ENCODE measurements around the gene HSD17B8. TPM values are rescaled to one million over a fixed set of nuclear protein-coding genes. Genes with fewer than 3 reads are reported as not detected.
A peak's percentile ranks its signal among the peaks of the same experiment; 100 is the strongest.

Gene HSD17B8
- total and polyA plus RNA-seq, 2 donors (not counting 1 experiment from before 2014, with no cell fraction given), result 10.8 to 25.5 TPM

DNA sequence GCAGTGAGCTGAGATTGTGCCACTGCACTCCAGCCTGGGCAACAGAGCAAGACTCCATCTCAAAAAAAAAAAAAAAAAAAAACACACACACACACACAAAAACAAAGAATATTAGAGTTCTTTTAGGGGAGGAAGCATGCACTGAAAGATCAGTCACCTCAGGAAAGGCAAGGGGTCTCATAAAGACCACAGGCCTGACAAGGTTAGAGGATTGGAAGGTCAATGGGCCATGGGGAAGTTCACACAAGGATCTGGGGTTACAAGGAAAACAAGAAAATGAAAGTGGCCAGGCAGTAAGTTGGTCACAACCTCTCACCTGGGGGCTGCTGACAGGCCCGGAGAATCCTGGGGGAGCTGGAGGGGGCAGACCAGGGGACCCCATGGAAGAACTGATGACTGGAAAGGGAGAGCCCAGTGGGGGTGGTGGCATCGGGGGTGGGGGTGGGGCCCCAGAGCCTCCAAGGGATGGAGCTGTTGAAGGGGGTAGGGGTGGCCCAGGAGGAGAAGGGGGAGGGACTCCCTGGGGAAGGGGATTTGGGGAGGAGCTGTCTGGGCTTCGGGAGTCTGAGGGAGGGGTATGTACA lies 5.5 kb upstream of the HSD17B8 start:
- Mint-ChIP-seq H3K27me3 (no peaks in the 10 kb centered on the region), H3K9me3 (ENCODE audit: insufficient read depth) (no peaks in the 10 kb centered on the region), H3K4me1 (peaks cover 61% of the 10 kb centered on the region), H3K4me3 (peak overlapping the region; percentile 99), H3K27ac (peak overlapping the region; percentile 90)
- Histone ChIP-seq H3K4me3 (ENCODE audit: control extremely low read depth in 1 of 5, extremely low read depth in 1 of 5, insufficient read depth in 1 of 5, low read depth in 2 of 5, low read length in 4 of 5) (peak overlapping the region in 2 of 5 experiments; percentile 83 to 92), H3K27ac (ENCODE audit: low read length in 2 of 2) (peak overlapping the region in 1 of 2 donors; percentile 93), H3K36me3 (replicated peaks in 1 of 2; ENCODE audit: control extremely low read depth in 1 of 2, control insufficient read depth in 1 of 2, extremely low read depth in 1 of 2, insufficient read depth in 2 of 2, low read length in 1 of 2) (peaks cover 0 to 57% of the 10 kb centered on the region in 2 experiments), H4K20me1 (ENCODE audit: control insufficient read depth, insufficient read depth, low read length, poor library complexity, severe bottlenecking) (peaks cover 25% of the 10 kb centered on the region), H3K27me3 (replicated peaks in 1 of 4; ENCODE audit: control extremely low read depth in 1 of 4, control insufficient read depth in 3 of 4, insufficient read depth in 4 of 4, low read length in 3 of 4) (no peaks in the 10 kb centered on the region), H3K4me1 (ENCODE audit: control insufficient read depth in 2 of 2, insufficient read depth in 2 of 2, low read length in 2 of 2) (peaks cover 23 to 44% of the 10 kb centered on the region in 2 donors), H3K9me3 (ENCODE audit: control extremely low read depth in 1 of 3, control insufficient read depth in 2 of 3, insufficient read depth in 1 of 3, low read length in 2 of 3) (no peaks in the 10 kb centered on the region), H2AFZ (ENCODE audit: insufficient read depth, low read depth, low read length, poor library complexity, severe bottlenecking) (no peak overlapping the region), H3K79me2 (ENCODE audit: control insufficient read depth, insufficient read depth, low read length) (peaks cover 52% of the 10 kb centered on the region), H3K4me2 (replicated peaks; ENCODE audit: low read depth, low read length, poor library complexity, severe bottlenecking) (peak overlapping the region; percentile 78), H3K9ac (ENCODE audit: low read length) (peak overlapping the region; percentile 75)
- ATAC-seq (ENCODE audit: low read depth) (no peak), DNase-seq (no peak)
- POLR2A ChIA-PET, result interaction anchor here (0.6 to 1.3 kb wide), 6 partner anchors 10 to 165 kb away, joined by 3 to 12 read pairs (median 6); partner anchors contain the start of genes RGL2 and RING1
- intact Hi-C loops (cut with micrococcal nuclease), result no loop called here
- 100% methylated on average over 1 of the region's 3 CpGs for WGBS (ENCODE audit: insufficient coverage)
- CTCF ChIA-PET, result interaction anchor here (0.7 kb wide), 1 partner anchor 207 kb away, joined by 3 read pairs; no protein-coding TSS in a partner anchor
- TF ChIP-seq, protein P1, sequence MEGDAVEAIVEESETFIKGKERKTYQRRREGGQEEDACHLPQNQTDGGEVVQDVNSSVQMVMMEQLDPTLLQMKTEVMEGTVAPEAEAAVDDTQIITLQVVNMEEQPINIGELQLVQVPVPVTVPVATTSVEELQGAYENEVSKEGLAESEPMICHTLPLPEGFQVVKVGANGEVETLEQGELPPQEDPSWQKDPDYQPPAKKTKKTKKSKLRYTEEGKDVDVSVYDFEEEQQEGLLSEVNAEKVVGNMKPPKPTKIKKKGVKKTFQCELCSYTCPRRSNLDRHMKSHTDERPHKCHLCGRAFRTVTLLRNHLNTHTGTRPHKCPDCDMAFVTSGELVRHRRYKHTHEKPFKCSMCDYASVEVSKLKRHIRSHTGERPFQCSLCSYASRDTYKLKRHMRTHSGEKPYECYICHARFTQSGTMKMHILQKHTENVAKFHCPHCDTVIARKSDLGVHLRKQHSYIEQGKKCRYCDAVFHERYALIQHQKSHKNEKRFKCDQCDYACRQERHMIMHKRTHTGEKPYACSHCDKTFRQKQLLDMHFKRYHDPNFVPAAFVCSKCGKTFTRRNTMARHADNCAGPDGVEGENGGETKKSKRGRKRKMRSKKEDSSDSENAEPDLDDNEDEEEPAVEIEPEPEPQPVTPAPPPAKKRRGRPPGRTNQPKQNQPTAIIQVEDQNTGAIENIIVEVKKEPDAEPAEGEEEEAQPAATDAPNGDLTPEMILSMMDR (IDR thresholded peaks at IDR 0.05), result no peak
- no peak for TF ChIP-seq EZH2 (IDR thresholded peaks at IDR 0.05; ENCODE audit: borderline replicate concordance, insufficient read depth, low read depth, low read length, poor library complexity, severe bottlenecking)

DNA sequence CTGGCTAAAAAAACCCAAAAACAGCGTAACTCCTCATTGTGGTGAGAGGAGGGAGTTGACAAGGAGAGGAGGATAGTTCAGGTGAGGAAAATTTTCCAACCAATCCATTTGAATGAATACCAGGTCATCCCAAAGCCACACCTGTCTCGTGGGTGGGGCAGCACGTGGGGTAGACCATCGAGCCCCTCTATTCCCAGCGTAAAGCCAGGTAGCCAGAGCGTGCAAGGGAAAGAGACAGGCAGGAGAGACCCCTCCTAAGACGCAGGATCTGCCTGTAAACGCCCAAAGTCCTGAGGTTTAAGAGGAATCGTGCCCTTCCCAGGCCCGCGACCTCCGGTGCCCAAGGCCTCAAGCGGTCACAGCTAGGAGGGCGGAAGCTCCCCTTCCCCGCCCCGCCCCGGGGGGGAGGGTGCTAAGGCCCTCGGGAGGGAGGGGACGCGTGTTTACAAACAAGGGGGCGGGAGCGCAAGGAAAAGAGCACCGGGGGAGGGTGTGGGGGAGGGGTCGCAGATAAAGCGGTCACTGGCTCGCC lies 4.7 kb upstream of the HSD17B8 start:
- DNase-seq (no peak), ATAC-seq (ENCODE audit: low read depth) (peak; percentile 8)
- Histone ChIP-seq H3K4me3 (ENCODE audit: control extremely low read depth in 1 of 5, extremely low read depth in 1 of 5, insufficient read depth in 1 of 5, low read depth in 2 of 5, low read length in 4 of 5) (peak overlapping the region; percentile 56 to 99 (median 92)), H2AFZ (ENCODE audit: insufficient read depth, low read depth, low read length, poor library complexity, severe bottlenecking) (peak overlapping the region; percentile 79), H3K36me3 (replicated peaks in 1 of 2; ENCODE audit: control extremely low read depth in 1 of 2, control insufficient read depth in 1 of 2, extremely low read depth in 1 of 2, insufficient read depth in 2 of 2, low read length in 1 of 2) (peaks cover 0 to 49% of the 10 kb centered on the region in 2 experiments), H3K27ac (ENCODE audit: low read length in 2 of 2) (peak overlapping the region; percentile 93 to 94), H3K9ac (ENCODE audit: low read length) (peak overlapping the region; percentile 75), H3K4me2 (replicated peaks; ENCODE audit: low read depth, low read length, poor library complexity, severe bottlenecking) (peak overlapping the region; percentile 78), H3K79me2 (ENCODE audit: control insufficient read depth, insufficient read depth, low read length) (peaks cover 55% of the 10 kb centered on the region), H3K27me3 (replicated peaks in 1 of 4; ENCODE audit: control extremely low read depth in 1 of 4, control insufficient read depth in 3 of 4, insufficient read depth in 4 of 4, low read length in 3 of 4) (no peaks in the 10 kb centered on the region), H4K20me1 (ENCODE audit: control insufficient read depth, insufficient read depth, low read length, poor library complexity, severe bottlenecking) (peaks cover 25% of the 10 kb centered on the region), H3K9me3 (ENCODE audit: control extremely low read depth in 1 of 3, control insufficient read depth in 2 of 3, insufficient read depth in 1 of 3, low read length in 2 of 3) (no peaks in the 10 kb centered on the region), H3K4me1 (ENCODE audit: control insufficient read depth in 2 of 2, insufficient read depth in 2 of 2, low read length in 2 of 2) (peaks cover 26 to 50% of the 10 kb centered on the region in 2 donors)
- TF ChIP-seq EZH2 (IDR thresholded peaks at IDR 0.05; ENCODE audit: borderline replicate concordance, insufficient read depth, low read depth, low read length, poor library complexity, severe bottlenecking), result no peak
- TF ChIP-seq, protein P1 (IDR thresholded peaks at IDR 0.05), result no peak
- Mint-ChIP-seq H3K27me3 (no peaks in the 10 kb centered on the region), H3K4me3 (peak overlapping the region; percentile 99), H3K27ac (peak overlapping the region; percentile 90), H3K4me1 (peaks cover 65% of the 10 kb centered on the region), H3K9me3 (ENCODE audit: insufficient read depth) (no peaks in the 10 kb centered on the region)
- under 1% methylated on average over 14 of the region's 26 CpGs for WGBS (ENCODE audit: insufficient coverage)
- ChIA-PET POLR2A (interaction anchor here (0.6 to 1.5 kb wide), 11 partner anchors 8 to 370 kb away, joined by 3 to 13 read pairs (median 4); partner anchors contain the start of genes COL11A2, PHF1, RGL2 and RING1), CTCF (interaction anchor here (0.6 to 0.9 kb wide), 2 partner anchors 9 to 89 kb away, joined by 3 read pairs; partner anchors contain the start of genes RING1 and WDR46)
- intact Hi-C loops (cut with micrococcal nuclease), result loop anchor here (1.0 to 10.0 kb wide), 9 partner anchors 9 to 1225 kb away; partner anchors contain the start of genes AGPAT1, CUTA, DXO and PFDN6

All from B cell (primary cell).